Mesenchymal stem cell (in vitro differentiated cells and primary cell): ENCODE data around the gene HELZ2.

ENCODE experiments used
- DNase-seq: peaks from one replicate; pipeline ENCODE4 v3.0.0-alpha.2; 2013
- H2AFZ ChIP-seq: one replicate; pipeline ENCODE4 v1.6.1; 2013; ENCODE audit warnings: low read depth, mild to moderate bottlenecking, control low read depth, inconsistent platforms, low read length, moderate library complexity
- H2AK5ac ChIP-seq: 2 replicates; pipeline ENCODE4 v1.6.1; 2013; ENCODE audit warnings: low read length, moderate library complexity, mild to moderate bottlenecking, inconsistent platforms; ENCODE audit not compliant: severe bottlenecking
- H2BK120ac ChIP-seq: one replicate; pipeline ENCODE4 v1.6.1; 2013; ENCODE audit warnings: low read depth, mild to moderate bottlenecking, inconsistent platforms, low read length, moderate library complexity
- H2BK12ac ChIP-seq, 2 experiments: one replicate each; pipeline ENCODE4 v1.6.1; 2013; ENCODE audit warnings: inconsistent platforms in 2 of 2, low read length in 2 of 2, mild to moderate bottlenecking in 2 of 2, moderate library complexity in 2 of 2, control low read depth in 1 of 2
- H2BK15ac ChIP-seq: one replicate; pipeline ENCODE4 v1.6.1; 2013; ENCODE audit warnings: mild to moderate bottlenecking, low read depth, inconsistent platforms; ENCODE audit not compliant: poor library complexity, severe bottlenecking
- H2BK5ac ChIP-seq: 2 replicates; pipeline ENCODE4 v1.6.1; 2013; ENCODE audit warnings: low read depth, mild to moderate bottlenecking, low read length, control low read depth, inconsistent platforms; ENCODE audit not compliant: poor library complexity, severe bottlenecking
- H3K14ac ChIP-seq, 2 experiments: one replicate each; pipeline ENCODE4 v1.6.1; 2013; ENCODE audit warnings: inconsistent platforms in 2 of 2, low read length in 2 of 2, control low read depth in 1 of 2, mild to moderate bottlenecking in 1 of 2, moderate library complexity in 1 of 2
- H3K18ac ChIP-seq, 2 experiments: one replicate each; pipeline ENCODE4 v1.6.1; 2013; ENCODE audit warnings: inconsistent platforms in 2 of 2, low read length in 2 of 2, control low read depth in 1 of 2, low read depth in 1 of 2, mild to moderate bottlenecking in 1 of 2
- H3K23ac ChIP-seq, 2 experiments: one replicate each; pipeline ENCODE4 v1.6.1; 2013; ENCODE audit warnings: inconsistent platforms in 2 of 2, low read length in 2 of 2, mild to moderate bottlenecking in 2 of 2, moderate library complexity in 2 of 2, control low read depth in 1 of 2
- H3K27ac ChIP-seq: 2 replicates; pipeline ENCODE4 v1.5.1; 2013; ENCODE audit warnings: mild to moderate bottlenecking, moderate library complexity, low read length, control low read depth, inconsistent platforms; ENCODE audit not compliant: poor library complexity, severe bottlenecking
- H3K27me3 ChIP-seq, 2 experiments: 2 replicates each; pipeline versions ENCODE4 v1.6.1 to v1.7.0; 2013; ENCODE audit warnings: low read length in 2 of 2, mild to moderate bottlenecking in 2 of 2, moderate library complexity in 2 of 2, control low read depth in 1 of 2, inconsistent platforms in 1 of 2; ENCODE audit not compliant: control insufficient read depth in 1 of 2, insufficient read depth in 1 of 2
- H3K36me3 ChIP-seq, 2 experiments: 2 replicates each; pipeline versions ENCODE4 v1.6.1 to v1.7.0; 2013; ENCODE audit warnings: low read length in 2 of 2, control low read depth in 1 of 2, inconsistent platforms in 1 of 2, low read depth in 1 of 2, mild to moderate bottlenecking in 1 of 2; ENCODE audit not compliant: insufficient read depth in 2 of 2, control insufficient read depth in 1 of 2
- H3K4ac ChIP-seq, 2 experiments: one replicate each; pipeline ENCODE4 v1.6.1; 2013; ENCODE audit warnings: inconsistent platforms in 2 of 2, low read length in 2 of 2, mild to moderate bottlenecking in 2 of 2, moderate library complexity in 2 of 2, control low read depth in 1 of 2, low read depth in 1 of 2
- H3K4me1 ChIP-seq: 2 replicates; pipeline ENCODE4 v1.6.1; 2013; ENCODE audit warnings: low read depth, low read length, control low read depth; ENCODE audit not compliant: control insufficient read depth, insufficient read depth
- H3K4me2 ChIP-seq: 2 replicates; pipeline ENCODE4 v1.6.1; 2013; ENCODE audit warnings: low read length, mild to moderate bottlenecking, inconsistent platforms; ENCODE audit not compliant: poor library complexity, severe bottlenecking
- H3K4me3 ChIP-seq, 2 experiments: 2 replicates each; pipeline versions ENCODE4 v1.5.1 to v1.7.0; 2013; ENCODE audit warnings: low read length in 2 of 2, mild to moderate bottlenecking in 2 of 2, control low read depth in 1 of 2, low read depth in 1 of 2; ENCODE audit not compliant: insufficient read depth in 1 of 2
- H3K79me1 ChIP-seq: replicated peaks from 2 replicates; pipeline ENCODE4 v1.6.1; 2013; ENCODE audit warnings: mild to moderate bottlenecking, control low read depth, low read length, inconsistent platforms; ENCODE audit not compliant: poor library complexity, severe bottlenecking
- H3K9ac ChIP-seq: 2 replicates; pipeline ENCODE4 v1.7.0; 2013; ENCODE audit warnings: mild to moderate bottlenecking, low read length, moderate library complexity
- H3K9me3 ChIP-seq: 2 replicates; pipeline ENCODE4 v1.7.0; 2013; ENCODE audit warnings: mild to moderate bottlenecking, low read length; ENCODE audit not compliant: control insufficient read depth
- H4K8ac ChIP-seq: one replicate; pipeline ENCODE4 v1.6.1; 2013; ENCODE audit warnings: inconsistent platforms, mild to moderate bottlenecking, low read length, moderate library complexity
- H4K91ac ChIP-seq: one replicate; pipeline ENCODE4 v1.6.1; 2013; ENCODE audit warnings: mild to moderate bottlenecking, low read length, inconsistent platforms
- WGBS: methylation state at CpG from one replicate; pipeline ENCODE4 v1.1.7; 2013; ENCODE audit warnings: mixed read lengths; 5-methylcytosine and 5-hydroxymethylcytosine counted together

Gene HELZ2

GRCh38 chr20:63597651-63598478 is 23.8 kb upstream of the HELZ2 start:
- Histone ChIP-seq H3K18ac (no peak overlapping the region), H3K9me3 (no peaks in the 10 kb centered on the region), H2BK5ac (no peak overlapping the region), H2BK15ac (no peak overlapping the region), H3K4me2 (no peak overlapping the region), H3K79me1 (peaks cover 22% of the 10 kb centered on the region), H4K91ac (no peak overlapping the region), H2BK12ac (no peak overlapping the region), H2AK5ac (no peak overlapping the region), H3K23ac (no peak overlapping the region), H2BK120ac (no peak overlapping the region), H3K9ac (no peak overlapping the region), H3K14ac (no peak overlapping the region), H3K27ac (no peak overlapping the region), H3K4ac (no peak overlapping the region), H3K27me3 (no peaks in the 10 kb centered on the region), H3K4me1 (peaks cover 6% of the 10 kb centered on the region), H2AFZ (no peak overlapping the region), H4K8ac (no peak overlapping the region), H3K4me3 (no peak overlapping the region), H3K36me3 (peaks cover 54 to 86% of the 10 kb centered on the region in 2 experiments)
- WGBS, result 87% methylated on average over 23 of the region's 23 CpGs
- DNase-seq, result no peak

- Histone ChIP-seq H3K4me2 (no peak overlapping the region), H3K14ac (no peak overlapping the region), H3K36me3 (peaks cover 52 to 86% of the 10 kb centered on the region in 2 experiments), H3K4me3 (no peak overlapping the region), H4K8ac (no peak overlapping the region), H3K27ac (no peak overlapping the region), H3K9ac (no peak overlapping the region), H2BK12ac (no peak overlapping the region), H3K79me1 (peaks cover 15% of the 10 kb centered on the region), H2BK120ac (no peak overlapping the region), H2AFZ (no peak overlapping the region), H3K4me1 (peaks cover 4% of the 10 kb centered on the region), H3K4ac (no peak overlapping the region), H4K91ac (no peak overlapping the region), H3K9me3 (no peaks in the 10 kb centered on the region), H3K27me3 (no peaks in the 10 kb centered on the region), H3K18ac (no peak overlapping the region), H2AK5ac (no peak overlapping the region), H2BK5ac (no peak overlapping the region), H3K23ac (no peak overlapping the region), H2BK15ac (no peak overlapping the region)
- WGBS, result 85% methylated on average over 6 of the region's 6 CpGs
- DNase-seq, result no peak
These were observed 22.4 kb upstream of the HELZ2 start for GRCh38 chr20:63596423-63596822.

- H2BK5ac ChIP-seq, result no peak overlapping the region
- H3K9me3 ChIP-seq, result no peaks in the 10 kb centered on the region
- no peak overlapping the region for H2BK12ac ChIP-seq
- H4K91ac ChIP-seq, result no peak overlapping the region
- no peak overlapping the region for H2BK15ac ChIP-seq
- no peak overlapping the region for H2BK120ac ChIP-seq
- no peak overlapping the region for H3K14ac ChIP-seq
- no peak overlapping the region for H3K4me3 ChIP-seq
- H2AK5ac ChIP-seq, result no peak overlapping the region
- peaks cover 4% of the 10 kb centered on the region for H3K4me1 ChIP-seq
- peaks cover 14% of the 10 kb centered on the region for H3K79me1 ChIP-seq
- WGBS, result 92% methylated on average over 30 of the region's 30 CpGs
- H4K8ac ChIP-seq, result no peak overlapping the region
- H2AFZ ChIP-seq, result no peak overlapping the region
- no peak for DNase-seq
- no peak overlapping the region for H3K18ac ChIP-seq
- no peaks in the 10 kb centered on the region for H3K27me3 ChIP-seq
- H3K36me3 ChIP-seq, result peaks cover 52 to 87% of the 10 kb centered on the region in 2 experiments
- no peak overlapping the region for H3K9ac ChIP-seq
- no peak overlapping the region for H3K4me2 ChIP-seq
- H3K4ac ChIP-seq, result no peak overlapping the region
- H3K27ac ChIP-seq, result no peak overlapping the region
- no peak overlapping the region for H3K23ac ChIP-seq
These were observed 21.5 kb upstream of the HELZ2 start for GRCh38 chr20:63595416-63596127.

DNA sequence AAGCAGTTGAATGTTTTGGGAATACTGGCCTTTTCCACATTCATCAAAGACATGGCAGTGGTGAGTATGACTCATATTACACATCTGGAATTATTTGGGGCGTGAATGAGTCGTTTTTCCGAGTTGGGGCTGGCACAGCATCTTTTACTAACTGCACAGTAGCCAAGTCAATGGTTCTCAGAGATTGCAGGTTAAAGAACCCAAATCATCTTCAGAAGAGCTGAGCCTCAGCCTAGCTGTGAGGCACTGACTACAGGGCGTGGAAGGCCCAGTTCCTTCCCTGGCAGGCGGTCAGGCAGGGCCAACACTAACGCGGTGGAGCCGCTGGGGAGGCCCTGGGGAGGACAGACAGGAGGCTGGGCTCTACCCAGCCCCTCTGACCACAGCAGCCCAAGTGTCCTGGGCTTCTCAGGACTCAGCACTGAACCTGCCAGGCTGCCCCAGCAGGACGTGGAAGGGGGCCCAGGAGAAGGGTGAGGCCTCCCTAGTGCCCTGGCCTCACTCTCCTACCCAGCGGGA is 20.1 kb upstream of the HELZ2 start:
- H3K4me2 ChIP-seq, result no peak overlapping the region
- no peak overlapping the region for H3K4me3 ChIP-seq
- no peak overlapping the region for H2BK15ac ChIP-seq
- DNase-seq, result peak; percentile 27
- H3K18ac ChIP-seq, result no peak overlapping the region
- H3K14ac ChIP-seq, result no peak overlapping the region
- H4K91ac ChIP-seq, result no peak overlapping the region
- H3K27ac ChIP-seq, result no peak overlapping the region
- 80% methylated on average over 10 of the region's 10 CpGs for WGBS
- H2BK5ac ChIP-seq, result no peak overlapping the region
- H2BK120ac ChIP-seq, result no peak overlapping the region
- no peak overlapping the region for H2BK12ac ChIP-seq
- no peaks in the 10 kb centered on the region for H3K27me3 ChIP-seq
- H2AK5ac ChIP-seq, result no peak overlapping the region
- no peaks in the 10 kb centered on the region for H3K9me3 ChIP-seq
- H2AFZ ChIP-seq, result no peak overlapping the region
- no peak overlapping the region for H3K4ac ChIP-seq
- H3K4me1 ChIP-seq, result peaks cover 4% of the 10 kb centered on the region
- no peak overlapping the region for H4K8ac ChIP-seq
- peak overlapping the region; percentile 46 for H3K9ac ChIP-seq
- peaks cover 51 to 89% of the 10 kb centered on the region in 2 experiments for H3K36me3 ChIP-seq
- peaks cover 8% of the 10 kb centered on the region for H3K79me1 ChIP-seq
- H3K23ac ChIP-seq, result no peak overlapping the region
